Measurements from ENCODE around the gene ANKRD36C. TPM values are rescaled to one million over a fixed set of nuclear protein-coding genes. Genes with fewer than 3 reads are reported as not detected.
A peak's percentile ranks its signal among the peaks of the same experiment; 100 is the strongest.
"Not testable (repeated sequence)": the region's sequence is repeated elsewhere in the genome, so short reads cannot be mapped to it uniquely, and the experiment has no call there.

Gene ANKRD36C
- total RNA-seq, 1 donor from 2014 or later: 44.4 TPM

- DNase-seq (ENCODE audit: low spot score); H3K27ac ChIP-seq: not testable (repeated sequence)
Measured at GRCh38 chr2:96021142-96021541, 29.5 kb upstream of the ANKRD36C start.

DNA sequence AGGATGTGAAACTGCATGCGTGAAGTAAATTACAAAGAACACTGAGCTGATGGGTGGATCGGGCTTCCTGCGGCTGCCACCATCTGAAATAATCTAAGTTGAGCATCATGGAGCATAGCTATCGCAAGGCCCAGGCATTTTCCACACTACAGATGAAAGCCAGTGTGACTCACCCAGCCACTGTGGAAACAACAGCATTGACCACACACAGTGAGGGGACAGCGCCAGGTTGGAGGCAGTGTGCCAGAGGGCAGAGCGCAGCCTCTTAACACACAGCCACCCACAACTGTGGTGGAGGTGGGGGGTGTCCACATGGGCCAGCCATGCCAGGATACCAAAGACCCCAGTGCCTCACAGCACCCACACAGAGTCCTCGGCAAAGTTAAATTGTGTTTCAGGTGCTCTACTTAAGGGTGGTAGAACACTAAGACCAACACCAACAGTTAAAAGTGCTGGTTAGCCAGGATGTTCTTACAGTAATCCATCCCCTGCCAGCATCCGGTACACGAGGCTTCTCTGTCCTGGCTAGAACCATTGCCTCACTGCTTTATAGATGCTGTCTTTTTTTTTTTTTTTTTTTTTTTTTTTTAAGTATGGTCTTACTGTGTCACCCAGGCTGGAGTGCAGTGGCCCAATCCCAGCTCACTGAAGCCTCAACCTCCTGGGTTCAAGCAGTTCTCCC is 28.4 kb upstream of the ANKRD36C start:
- H3F3A ChIP-seq (ENCODE audit: low read depth); H3K36me3 ChIP-seq; H3K27ac ChIP-seq; H3K4me1 ChIP-seq; H3K4me3 Mint-ChIP-seq; H3K79me2 ChIP-seq (ENCODE audit: low read depth); H3K4me3 ChIP-seq; H3K9me3 Mint-ChIP-seq; H3K27me3 ChIP-seq; H3K9me3 ChIP-seq (ENCODE audit: low read depth); H4K20me1 ChIP-seq (ENCODE audit: low read depth); H3K4me2 ChIP-seq; H3K9ac ChIP-seq; H3K27ac Mint-ChIP-seq; H2AFZ ChIP-seq (replicated peaks); DNase-seq (ENCODE audit: low spot score); H3K4me1 Mint-ChIP-seq; H3K36me3 Mint-ChIP-seq: not testable (repeated sequence)
- peaks cover 12% of the 10 kb centered on the region for H3K27me3 Mint-ChIP-seq (ENCODE audit: insufficient read depth, low read depth)

More at GRCh38 chr2:96021142-96021541, 29.5 kb upstream of the ANKRD36C start:
- H3K27me3 ChIP-seq; H3K36me3 ChIP-seq; H3K9me3 ChIP-seq (ENCODE audit: low read depth); H3K4me1 Mint-ChIP-seq; H3K9ac ChIP-seq; H3K4me1 ChIP-seq; H3K79me2 ChIP-seq (ENCODE audit: low read depth); H3K4me3 ChIP-seq; H4K20me1 ChIP-seq (ENCODE audit: low read depth); H3K4me3 Mint-ChIP-seq; H3F3A ChIP-seq (ENCODE audit: low read depth); H2AFZ ChIP-seq (replicated peaks); H3K9me3 Mint-ChIP-seq; H3K4me2 ChIP-seq; H3K36me3 Mint-ChIP-seq: not testable (repeated sequence)
- Mint-ChIP-seq H3K27ac (peak overlapping the region; percentile 11), H3K27me3 (ENCODE audit: insufficient read depth, low read depth) (peaks cover 12% of the 10 kb centered on the region)

GRCh38 chr2:96016321-96016720 is 24.7 kb upstream of the ANKRD36C start:
- not testable (repeated sequence) for H3K9ac ChIP-seq; H3K27ac ChIP-seq; H3K4me2 ChIP-seq; H3K79me2 ChIP-seq (ENCODE audit: low read depth); H3K4me1 Mint-ChIP-seq; H3K4me3 Mint-ChIP-seq; H3K27me3 ChIP-seq; H3K4me3 ChIP-seq; H3K36me3 ChIP-seq; H3F3A ChIP-seq (ENCODE audit: low read depth); H3K4me1 ChIP-seq; H4K20me1 ChIP-seq (ENCODE audit: low read depth); H3K36me3 Mint-ChIP-seq; H3K27ac Mint-ChIP-seq; DNase-seq (ENCODE audit: low spot score); H2AFZ ChIP-seq (replicated peaks); H3K9me3 Mint-ChIP-seq; H3K9me3 ChIP-seq (ENCODE audit: low read depth)
- peaks cover 14% of the 10 kb centered on the region for H3K27me3 Mint-ChIP-seq (ENCODE audit: insufficient read depth, low read depth)

DNA sequence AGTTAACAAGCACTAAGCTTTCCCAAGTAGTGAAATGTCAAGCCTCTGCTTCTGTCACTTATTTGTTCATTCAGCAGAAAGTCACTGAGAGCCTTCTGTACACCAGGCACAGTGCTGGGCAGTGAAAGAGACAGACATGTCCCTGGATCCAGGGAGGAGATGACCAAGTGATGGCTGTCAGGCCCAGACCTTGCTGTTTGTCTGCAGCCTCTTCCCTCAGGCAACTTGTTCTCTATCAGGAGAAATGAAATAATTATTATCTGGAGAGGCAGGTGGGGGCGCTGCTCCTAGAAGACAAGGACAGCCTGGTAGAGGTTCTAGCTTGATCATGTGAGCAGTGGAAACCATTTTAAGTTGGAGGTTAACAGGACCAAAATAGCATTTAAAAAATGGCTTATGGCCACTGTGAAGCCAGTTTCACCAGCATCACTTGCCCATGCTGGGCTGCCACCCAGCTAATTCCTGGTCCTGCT is 21.2 kb upstream of the ANKRD36C start:
- H3K27ac ChIP-seq, H3K4me1 Mint-ChIP-seq: not testable (repeated sequence)
- peaks cover 11% of the 10 kb centered on the region for H3K27me3 ChIP-seq

GRCh38 chr2:96012086-96012791 is 20.6 kb upstream of the ANKRD36C start:
- not testable (repeated sequence) for H3K9ac ChIP-seq; H3K9me3 ChIP-seq (ENCODE audit: low read depth); H3K27me3 Mint-ChIP-seq (ENCODE audit: insufficient read depth, low read depth); H3K79me2 ChIP-seq (ENCODE audit: low read depth); H3K27ac ChIP-seq; H3K36me3 ChIP-seq; H2AFZ ChIP-seq (replicated peaks); H4K20me1 ChIP-seq (ENCODE audit: low read depth); H3F3A ChIP-seq (ENCODE audit: low read depth); H3K9me3 Mint-ChIP-seq; DNase-seq (ENCODE audit: low spot score); H3K4me3 Mint-ChIP-seq; H3K4me2 ChIP-seq; H3K4me3 ChIP-seq; H3K4me1 ChIP-seq; H3K36me3 Mint-ChIP-seq; H3K4me1 Mint-ChIP-seq; H3K27ac Mint-ChIP-seq
- H3K27me3 ChIP-seq: peaks cover 11% of the 10 kb centered on the region

More for the DNA sequence above, 21.2 kb upstream of the ANKRD36C start:
- DNase-seq (ENCODE audit: low spot score); H3K4me3 ChIP-seq; H3K9me3 ChIP-seq (ENCODE audit: low read depth); H3F3A ChIP-seq (ENCODE audit: low read depth); H2AFZ ChIP-seq (replicated peaks); H3K36me3 ChIP-seq; H3K4me3 Mint-ChIP-seq; H3K79me2 ChIP-seq (ENCODE audit: low read depth); H3K4me1 ChIP-seq; H3K9me3 Mint-ChIP-seq; H3K36me3 Mint-ChIP-seq; H3K4me2 ChIP-seq; H3K27ac Mint-ChIP-seq; H4K20me1 ChIP-seq (ENCODE audit: low read depth); H3K9ac ChIP-seq; H3K27me3 Mint-ChIP-seq (ENCODE audit: insufficient read depth, low read depth): not testable (repeated sequence)
- peak; percentile 17 for TF ChIP-seq CTCF (IDR thresholded peaks at IDR 0.05)
